SK-N-SH (cell line): ENCODE measurements around the gene HOXA2.

Experiments used
- TCF12 ChIP-seq: IDR thresholded peaks from 2 replicates; pipeline ENCODE4 v1.4.0; 2012
- TF ChIP-seq, protein P1 (sequence below): fragments of 150-350 bp; IDR thresholded peaks from 2 replicates; pipeline ENCODE4 v1.6.1; 2017; ENCODE audit warnings: antibody characterized with exemption, low read length, low read depth, borderline replicate concordance

DNA sequence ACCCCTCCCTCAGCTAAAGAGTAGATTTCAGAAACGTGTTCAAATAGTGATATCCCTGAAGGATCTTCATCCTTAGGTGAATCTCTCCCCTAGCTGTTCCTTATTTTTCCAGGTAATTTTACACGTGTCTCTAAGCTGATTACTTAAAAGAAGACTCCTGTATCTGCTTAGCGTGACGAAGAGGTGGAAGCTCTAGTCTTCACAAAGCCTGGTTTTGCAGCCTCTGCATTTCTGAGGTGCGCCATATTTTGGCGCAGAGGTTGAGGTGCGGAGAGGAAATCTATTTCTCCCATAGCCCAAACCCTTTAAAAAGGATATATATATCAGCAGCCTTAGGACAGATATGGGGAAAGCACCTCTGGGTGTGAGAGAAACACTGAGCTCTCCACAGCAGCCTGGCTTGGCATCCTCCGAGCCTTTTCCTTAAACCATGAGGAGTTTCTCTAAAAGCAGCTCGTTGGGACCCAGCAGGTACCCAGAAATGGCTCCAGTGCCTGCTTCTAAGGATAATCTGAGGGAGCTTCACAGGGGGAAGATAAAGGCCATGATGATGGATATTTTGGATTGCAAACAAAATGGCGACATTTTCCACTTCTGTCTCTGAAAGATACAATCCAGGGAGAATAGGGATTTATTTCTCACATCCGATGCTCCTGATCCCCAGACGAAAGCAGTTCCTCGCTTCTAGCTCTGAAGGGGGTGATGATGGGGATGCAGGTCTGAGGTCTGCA is 3.0 kb upstream of the HOXA2 start:
- TF ChIP-seq, protein P1, sequence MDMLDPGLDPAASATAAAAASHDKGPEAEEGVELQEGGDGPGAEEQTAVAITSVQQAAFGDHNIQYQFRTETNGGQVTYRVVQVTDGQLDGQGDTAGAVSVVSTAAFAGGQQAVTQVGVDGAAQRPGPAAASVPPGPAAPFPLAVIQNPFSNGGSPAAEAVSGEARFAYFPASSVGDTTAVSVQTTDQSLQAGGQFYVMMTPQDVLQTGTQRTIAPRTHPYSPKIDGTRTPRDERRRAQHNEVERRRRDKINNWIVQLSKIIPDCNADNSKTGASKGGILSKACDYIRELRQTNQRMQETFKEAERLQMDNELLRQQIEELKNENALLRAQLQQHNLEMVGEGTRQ, result no peak
- no peak for TF ChIP-seq TCF12
